ENCODE results near the gene RPS5.
A peak's percentile ranks its signal among the peaks of the same experiment; 100 is the strongest.
"Not testable (repeated sequence)": the region's sequence is repeated elsewhere in the genome, so short reads cannot be mapped to it uniquely, and the experiment has no call there.

Gene RPS5

DNA sequence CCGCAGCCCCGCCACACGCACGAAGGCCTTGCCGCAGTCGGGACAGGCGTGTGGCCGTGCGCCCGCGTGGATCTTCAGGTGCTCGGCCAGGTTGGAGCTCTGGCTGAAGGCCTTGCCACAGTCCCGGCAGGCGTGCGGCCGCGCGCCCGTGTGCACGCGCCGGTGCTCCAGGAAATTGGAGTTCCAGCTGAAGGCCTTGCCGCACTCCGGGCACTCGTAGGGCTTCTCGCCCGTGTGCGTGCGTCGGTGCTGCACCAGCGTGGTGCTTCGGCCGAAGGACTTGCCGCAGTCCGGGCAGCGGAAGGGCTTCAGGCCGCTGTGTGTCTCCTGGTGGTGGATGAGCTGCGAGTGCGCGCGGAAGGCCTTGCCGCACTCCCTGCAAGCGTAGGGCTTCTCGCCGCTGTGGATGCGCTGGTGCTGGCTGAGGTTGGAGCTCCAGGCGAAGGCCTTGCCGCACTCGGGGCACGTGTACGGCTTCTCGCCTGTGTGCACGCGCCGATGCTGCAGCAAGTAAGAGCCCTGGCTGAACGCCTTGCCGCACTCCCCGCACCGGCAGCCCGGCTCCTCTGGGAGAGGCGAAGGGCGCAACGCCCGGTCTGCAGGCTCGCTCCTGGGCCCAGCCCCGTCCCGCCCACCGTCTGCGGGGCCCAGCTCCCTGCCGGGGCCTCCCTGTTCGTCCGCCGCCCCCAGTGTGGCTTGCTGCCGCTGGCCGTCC is 30.1 kb upstream of the RPS5 start:
- DNase-seq: no peak

DNA sequence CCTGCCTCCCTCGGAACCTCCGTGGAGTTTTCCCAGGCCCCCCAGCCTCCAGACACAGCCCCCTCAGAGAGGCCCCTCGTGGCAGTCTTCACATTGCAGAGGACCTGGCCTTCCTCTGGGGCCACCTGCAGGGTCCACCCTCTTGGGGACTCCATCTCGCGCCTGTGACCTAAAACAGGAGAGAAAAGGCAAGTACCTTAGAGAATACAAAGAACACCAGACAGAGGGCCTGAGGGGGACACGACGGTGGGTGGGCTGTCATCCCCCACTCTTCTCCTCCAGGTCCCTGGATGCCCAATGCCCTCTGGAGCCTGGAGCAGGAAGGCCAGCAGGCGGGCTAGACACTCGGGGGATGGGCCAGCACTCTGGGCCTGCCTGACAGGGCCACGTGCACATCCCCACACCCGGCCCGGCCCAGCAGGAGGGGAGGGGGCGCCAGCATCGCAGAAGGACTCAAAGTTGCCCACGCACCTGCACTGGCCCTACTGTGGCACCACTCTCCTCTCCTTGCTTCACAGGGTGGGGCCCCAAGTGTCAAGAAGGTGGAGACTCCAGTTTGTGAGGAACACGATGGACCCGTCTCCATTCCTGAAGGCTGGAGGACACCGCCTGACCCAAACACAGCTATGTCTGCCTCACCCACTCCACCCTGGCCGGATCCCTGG is 29.5 kb upstream of the RPS5 start:
- DNase-seq: no peak

- peak; percentile 34 for DNase-seq
Measured at GRCh38 chr19:58361900-58362271, 25.2 kb upstream of the RPS5 start.

DNA sequence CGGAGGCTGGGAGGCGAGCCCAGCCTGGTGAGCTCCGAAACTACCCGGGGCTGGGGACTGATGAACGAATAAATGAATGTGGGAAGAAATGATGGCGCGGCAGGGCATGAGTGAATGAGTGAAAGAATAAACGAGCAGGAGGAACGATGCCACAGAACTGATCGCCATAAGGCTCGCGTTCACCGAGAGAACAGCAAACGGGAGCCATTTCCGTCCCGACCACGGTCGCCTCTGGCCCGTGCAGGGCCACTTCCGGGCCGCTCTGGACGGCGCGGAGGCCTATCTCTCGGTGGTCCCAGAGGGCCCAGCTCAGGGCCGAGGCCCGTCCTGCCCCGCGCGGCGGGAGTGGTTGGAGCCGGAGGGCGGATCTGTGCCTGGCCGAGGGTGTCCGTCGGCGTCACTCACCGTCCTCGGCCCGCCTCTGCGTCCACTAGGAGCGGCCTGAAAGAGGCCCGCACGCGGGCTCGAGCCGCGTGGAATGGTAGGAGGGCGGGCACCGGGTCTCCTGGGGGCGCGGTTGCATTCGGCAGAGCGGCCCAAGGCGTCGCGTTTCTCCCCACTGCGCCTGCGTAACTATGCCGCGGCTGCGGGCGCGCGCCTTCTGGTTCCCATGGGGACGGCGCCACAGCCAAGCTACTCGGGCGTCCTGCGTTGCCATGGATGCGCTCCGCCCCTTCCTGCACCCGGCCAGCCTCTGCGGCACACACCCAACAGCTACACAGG is 24.6 kb upstream of the RPS5 start, which contains the start of gene ZNF497:
Gene ZNF497, minus strand, starts transcription at position 480 of the 723 bp plus-strand sequence. CDS start 5,116 bp downstream, outside the sequence.
- peak; percentile 89 for DNase-seq

DNA sequence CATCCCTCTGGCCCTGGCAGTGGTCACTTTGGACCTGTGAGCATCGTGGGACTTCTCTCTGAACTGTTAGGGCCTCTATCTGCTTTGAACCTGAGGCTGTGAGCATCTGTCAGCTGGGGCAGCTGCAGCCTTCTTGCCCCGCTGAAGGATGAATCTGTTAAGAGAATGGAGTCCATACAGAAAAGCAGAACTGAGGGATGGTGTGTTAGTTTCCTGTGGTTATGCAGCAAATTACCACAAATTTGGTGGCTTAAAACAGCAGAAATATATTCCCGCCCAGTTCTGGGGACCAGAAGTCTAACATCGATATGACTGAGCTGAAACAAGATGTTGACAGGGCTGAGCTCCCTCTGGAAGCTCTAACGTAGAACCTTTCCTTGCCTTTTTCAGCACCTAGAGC is 22.9 kb upstream of the RPS5 start:
- no peak for DNase-seq

DNA sequence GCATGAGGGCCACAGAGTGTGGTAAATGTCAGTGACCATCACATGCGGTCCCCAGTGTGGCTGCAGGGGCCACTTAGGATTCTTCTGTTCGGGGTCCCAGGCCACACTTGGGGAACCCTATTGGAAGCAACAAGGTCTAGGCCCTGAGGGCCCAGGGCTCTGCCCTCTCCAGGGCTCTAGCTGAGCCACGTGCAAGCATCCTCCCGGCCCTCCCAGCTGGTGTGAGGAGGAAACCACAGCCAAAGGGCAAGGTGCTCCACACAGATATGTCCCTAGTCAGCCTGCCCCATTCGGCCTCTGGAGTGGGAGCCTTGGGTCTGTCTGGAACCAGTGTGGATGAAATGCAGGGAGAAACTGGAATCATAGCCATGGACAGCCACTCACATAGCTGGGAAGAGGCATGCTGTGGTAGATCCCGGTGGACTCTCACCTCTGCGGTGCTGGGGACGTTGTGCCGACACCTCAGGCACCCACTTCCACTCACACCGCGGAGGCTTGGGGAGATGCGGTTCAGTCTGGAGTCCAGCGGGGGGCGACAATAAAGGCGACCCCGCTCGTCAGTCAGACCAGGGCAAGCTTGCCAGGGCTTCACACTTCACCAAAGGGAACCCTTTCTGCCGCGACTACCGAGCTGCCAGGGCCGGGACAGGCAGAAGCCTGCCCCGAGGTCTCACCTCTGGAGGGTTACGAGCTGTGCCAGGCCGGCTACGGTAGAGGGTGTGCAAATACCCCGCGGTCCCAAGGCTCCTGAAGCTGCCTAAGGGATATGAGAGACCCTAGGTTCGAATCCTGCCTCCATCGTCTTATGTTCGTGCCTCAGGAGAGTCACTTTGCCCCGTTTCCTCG is 20.3 kb upstream of the RPS5 start:
- no peak for DNase-seq

DNA sequence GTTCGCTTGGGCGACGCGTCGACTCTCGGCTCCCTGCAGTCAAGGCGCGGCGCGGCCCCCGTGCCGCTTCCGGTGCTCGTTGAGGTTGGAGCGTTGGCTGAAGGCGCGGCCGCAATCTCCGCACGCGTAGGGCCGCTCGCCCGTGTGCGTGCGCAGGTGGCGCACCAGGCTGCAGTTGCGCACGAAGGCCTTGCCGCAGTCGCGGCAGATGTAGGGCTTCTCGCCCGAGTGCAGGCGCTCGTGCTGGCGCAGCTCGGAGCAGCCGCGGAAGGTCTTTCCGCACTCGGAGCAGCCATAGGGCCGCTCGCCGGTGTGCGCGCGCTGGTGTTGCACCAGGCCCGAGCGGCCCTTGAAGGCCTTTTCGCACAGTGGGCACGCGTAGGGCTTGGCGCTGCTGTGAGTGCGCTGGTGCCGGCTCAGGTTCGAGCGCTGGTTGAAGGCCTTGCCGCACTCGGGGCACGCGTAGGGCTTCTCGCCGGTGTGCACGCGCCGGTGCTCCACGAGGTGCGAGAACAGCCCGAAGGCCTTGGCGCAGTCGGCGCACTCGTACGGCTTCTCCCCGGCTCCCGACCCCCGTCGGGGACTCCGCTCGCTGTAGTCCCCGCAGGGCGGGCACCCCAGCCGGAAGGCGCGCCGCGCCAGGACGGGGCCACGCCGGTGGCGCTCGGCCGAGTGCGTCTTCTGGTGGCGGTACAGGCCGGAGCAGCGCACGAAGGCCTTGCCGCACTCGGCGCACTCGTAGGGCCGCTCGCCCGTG is 19.2 kb upstream of the RPS5 start:
- no peak for DNase-seq

DNA sequence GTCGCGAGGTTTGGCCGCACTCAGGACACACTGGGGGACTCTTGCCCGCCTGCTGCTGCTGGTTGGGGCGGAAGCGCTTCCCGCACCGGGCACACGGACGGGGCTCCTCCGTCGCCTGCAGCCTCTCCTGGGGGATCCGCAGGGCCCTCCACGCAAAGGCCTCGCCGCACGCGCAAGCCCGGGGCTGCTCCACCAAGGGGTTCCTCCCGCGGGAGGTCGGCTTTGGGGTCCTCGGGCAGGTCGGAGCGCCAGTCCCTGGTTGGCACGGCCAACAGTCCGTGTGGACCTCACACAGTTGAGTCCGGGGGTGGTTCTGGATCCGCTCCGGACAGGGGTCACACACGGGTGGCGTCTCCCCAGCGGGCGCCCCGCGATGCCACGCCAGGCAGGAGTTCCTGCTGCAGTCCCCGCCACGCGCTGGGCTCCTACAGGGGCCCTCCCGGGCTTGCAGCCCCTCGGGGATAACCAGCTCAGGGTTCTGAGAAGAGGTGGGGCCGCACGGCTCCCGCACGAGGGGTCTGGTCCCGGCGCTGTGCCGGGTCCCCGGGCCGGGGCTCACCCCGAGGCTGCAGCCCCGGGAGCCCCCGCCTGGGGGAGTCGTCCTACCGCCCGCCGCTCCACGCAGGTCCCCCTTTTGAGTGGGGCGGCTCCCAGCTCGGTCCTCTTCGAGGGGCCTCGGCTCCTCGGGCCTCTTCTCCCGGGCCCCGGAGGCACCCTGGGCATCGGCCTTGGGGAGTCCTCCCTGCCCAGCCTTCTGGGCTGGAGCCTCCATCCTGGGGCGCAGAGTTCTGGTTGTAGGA is 18.3 kb upstream of the RPS5 start:
- DNase-seq: no peak

DNA sequence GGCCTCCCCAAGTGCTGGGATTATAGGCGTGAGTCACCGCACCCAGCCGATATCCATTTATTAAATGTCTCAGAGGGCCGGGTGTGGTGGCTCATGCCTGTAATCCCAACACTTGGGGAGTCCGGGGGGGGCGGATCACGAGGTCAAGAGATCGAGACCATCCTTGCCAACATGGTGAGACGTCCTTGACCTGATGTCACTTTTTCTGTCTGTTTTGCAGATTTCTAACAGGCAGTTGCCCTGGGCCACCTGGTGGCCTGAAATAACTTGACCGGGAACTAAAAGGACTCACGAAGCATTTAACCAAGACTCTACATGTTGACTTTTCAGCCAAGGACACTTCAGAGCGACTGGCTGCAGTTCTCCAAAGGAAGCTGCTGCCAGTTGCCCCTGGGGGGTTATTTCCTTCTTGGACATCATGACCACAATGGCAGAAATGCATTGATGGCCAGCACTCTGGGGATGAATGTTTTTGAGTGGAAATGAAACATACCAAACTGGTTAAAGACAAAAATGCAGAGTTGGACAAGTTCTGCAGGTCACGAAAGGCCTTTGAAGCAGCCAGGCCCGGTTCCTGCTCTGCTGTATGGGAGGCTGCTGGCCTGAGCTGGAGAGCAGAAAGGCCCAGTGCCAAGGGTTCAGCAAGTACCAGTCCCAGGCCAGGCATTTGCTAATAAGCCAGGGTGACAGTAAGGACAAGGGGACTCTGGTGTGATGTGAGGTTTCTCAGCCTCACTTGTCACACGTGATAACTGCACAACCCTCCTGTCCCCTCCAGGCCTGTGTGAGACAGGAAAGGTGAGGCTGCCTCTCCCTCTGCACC is 14.5 kb upstream of the RPS5 start:
- no peak for DNase-seq

DNA sequence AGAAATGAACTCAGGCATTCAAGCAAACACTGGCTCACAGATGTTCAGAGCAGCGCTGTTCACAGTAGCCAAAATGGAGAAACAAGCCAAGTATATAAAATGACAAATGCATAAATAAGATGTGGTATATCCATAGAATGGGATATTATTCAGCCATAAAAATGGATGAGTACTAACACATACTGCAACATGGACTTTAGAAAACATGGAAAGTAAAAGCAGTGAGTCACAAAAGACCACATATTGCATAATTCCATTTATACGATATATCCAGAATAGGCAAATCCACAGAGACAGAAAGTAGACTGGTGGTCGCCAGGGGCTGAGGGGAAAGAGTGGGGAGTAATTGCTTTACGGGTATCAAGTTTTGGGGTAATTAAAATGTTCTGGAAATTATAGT is 12.9 kb upstream of the RPS5 start:
- no peak for DNase-seq

GRCh38 chr19:58376724-58377123 is 10.3 kb upstream of the RPS5 start:
- DNase-seq: not testable (repeated sequence)

GRCh38 chr19:58379246-58379645 is 7.8 kb upstream of the RPS5 start:
- DNase-seq: no peak

- DNase-seq: no peak
Measured at GRCh38 chr19:58380037-58380661, 6.9 kb upstream of the RPS5 start.

- peak; percentile 99 for DNase-seq
Measured at GRCh38 chr19:58380662-58381459, 6.2 kb upstream of the RPS5 start, which contains the start of gene ZNF837. TSS of gene ZNF837 (minus strand) at chr19:58381030. CDS start at chr19:58369332, 11,698 bp downstream.

DNA sequence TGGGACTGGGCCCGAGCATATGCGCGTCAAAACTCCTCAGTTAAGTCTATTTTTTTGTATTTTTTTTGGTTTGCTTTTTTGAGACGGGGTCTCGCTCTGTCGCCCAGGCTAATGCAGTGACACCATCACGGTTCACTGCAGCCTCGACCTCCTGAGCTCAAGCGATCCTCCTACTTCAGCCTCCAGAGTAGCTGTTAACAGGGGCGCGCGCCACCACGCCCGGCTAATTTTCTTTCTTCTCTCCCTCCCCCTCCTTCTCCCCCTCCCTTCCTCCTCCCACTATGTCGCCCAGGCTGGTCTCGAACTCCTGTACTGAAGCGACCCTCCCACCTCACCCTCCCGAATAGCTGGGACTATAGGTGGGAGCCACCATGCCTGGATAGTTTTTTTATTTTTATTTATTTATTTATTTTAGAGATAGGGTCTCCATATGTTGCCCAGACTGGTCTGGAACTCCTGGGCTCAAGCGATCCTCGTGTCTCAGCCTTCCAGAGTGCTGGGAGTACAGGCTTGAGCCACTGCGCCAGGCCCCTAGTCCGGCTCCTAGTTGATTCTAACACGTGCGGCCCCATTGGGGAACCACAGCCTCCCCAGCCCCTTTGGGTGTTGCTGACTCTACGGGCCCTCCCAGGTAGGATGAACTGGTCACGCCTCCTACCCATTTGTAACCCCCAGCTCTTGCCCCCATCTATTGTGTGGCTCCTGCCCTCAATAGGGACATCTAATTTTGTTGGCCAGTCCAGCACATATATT is 5.4 kb upstream of the RPS5 start:
- DNase-seq: no peak

DNA sequence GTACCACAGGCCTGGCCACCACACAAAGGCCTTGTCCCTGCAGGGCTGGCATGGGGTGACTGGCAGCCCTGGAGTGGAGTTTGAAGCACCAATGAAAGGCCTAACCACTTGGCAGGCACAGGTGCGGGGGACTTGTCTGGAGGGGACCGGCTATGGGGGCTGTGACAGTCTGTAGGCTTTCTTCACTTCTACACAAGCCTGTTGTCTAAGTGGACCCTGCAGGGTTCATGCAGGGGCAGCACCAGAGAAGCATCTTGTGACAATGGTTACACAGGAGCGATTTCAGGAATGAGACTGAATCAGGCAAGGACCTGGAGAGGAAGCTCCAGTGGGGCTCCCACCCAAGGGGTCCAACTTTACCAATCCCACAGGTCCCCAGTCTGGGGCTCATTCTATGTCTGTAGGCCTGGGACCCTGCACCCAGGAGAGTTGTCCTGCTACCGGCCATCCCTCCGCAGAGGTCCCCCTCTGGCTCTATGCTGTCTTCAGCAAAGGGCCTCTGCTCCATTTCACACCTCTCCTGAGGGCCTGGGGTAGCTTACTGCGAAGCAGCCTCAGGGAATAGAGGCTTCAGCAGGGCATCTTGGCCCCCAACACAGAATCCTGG is 4.0 kb upstream of the RPS5 start:
- DNase-seq: no peak

DNA sequence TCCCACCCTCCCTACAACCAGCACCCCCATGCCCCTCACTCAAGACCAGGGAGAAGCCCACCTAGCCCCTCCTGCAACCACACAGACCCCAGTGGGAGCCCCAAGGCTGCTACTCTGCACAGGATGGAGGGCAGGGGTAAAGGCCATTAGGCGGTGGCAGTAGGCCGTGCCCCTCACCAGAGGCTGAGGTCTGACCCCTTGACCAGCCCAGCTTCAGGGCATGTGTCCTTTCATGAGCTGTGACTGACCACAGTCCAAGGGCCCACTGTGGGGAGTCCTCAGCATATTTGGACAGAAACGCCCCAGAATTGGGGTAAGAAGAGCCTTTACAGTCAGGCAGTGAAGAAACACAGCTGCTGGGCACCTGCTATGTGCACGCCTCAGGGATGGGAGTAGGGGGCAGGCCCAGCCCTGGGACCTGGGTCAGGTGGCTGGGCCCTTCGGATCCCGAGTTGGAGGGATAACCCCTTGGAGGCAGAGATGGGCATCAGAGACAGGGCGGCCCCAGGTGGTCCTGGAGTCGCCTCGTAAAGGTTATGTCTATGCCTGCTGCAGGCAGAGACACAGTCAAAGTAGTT is 1.7 kb upstream of the RPS5 start:
- DNase-seq: no peak
